ENCODE data around the gene KIF16B. TPM values are rescaled to one million over a fixed set of nuclear protein-coding genes. Genes with fewer than 3 reads are reported as not detected.

Gene KIF16B
- total RNA-seq, 6 experiments from 2014 or later, result 8.4 to 15.9 (median 11.7) TPM

- intact Hi-C loops (cut with DNase I), result no loop called here
- no peak overlapping the region for H3K4me3 ChIP-seq
- DNase-seq (no peak), ATAC-seq (no peak)
- H3K9me3 ChIP-seq, result no peaks in the 10 kb centered on the region
- WGBS (ENCODE audit: insufficient coverage, low coverage, low lambda C conversion rate, missing lambda C conversion rate), result 88% methylated on average over 5 of the region's 5 CpGs
- H3K36me3 ChIP-seq, result no peaks in the 10 kb centered on the region
- H3K4me1 ChIP-seq, result no peaks in the 10 kb centered on the region
- no peak overlapping the region for H3K27ac ChIP-seq
- TF ChIP-seq CTCF (IDR thresholded peaks at IDR 0.05), result no peak
- TF ChIP-seq POLR2A (IDR thresholded peaks at IDR 0.05), result no peak
- no peaks in the 10 kb centered on the region for H3K27me3 ChIP-seq
These were observed 328.4 kb downstream of the KIF16B start for GRCh38 chr20:16244892-16245291.

- Histone ChIP-seq H3K36me3 (no peaks in the 10 kb centered on the region), H3K9me3 (no peaks in the 10 kb centered on the region), H3K27me3 (no peaks in the 10 kb centered on the region), H3K4me3 (no peak overlapping the region), H3K4me1 (no peaks in the 10 kb centered on the region), H3K27ac (no peak overlapping the region)
- WGBS (ENCODE audit: insufficient coverage, low coverage, low lambda C conversion rate, missing lambda C conversion rate), result 59% methylated on average over 4 of the region's 4 CpGs
- intact Hi-C loops (cut with DNase I), result no loop called here
- no peak for ATAC-seq
- no peak for TF ChIP-seq POLR2A (IDR thresholded peaks at IDR 0.05)
- no peak for TF ChIP-seq CTCF (IDR thresholded peaks at IDR 0.05)
- no peak for DNase-seq
These were observed 329.8 kb downstream of the KIF16B start for GRCh38 chr20:16243470-16243869.

GRCh38 chr20:16241911-16242310 is 331.3 kb downstream of the KIF16B start:
- intact Hi-C loops (cut with DNase I), result no loop called here
- Histone ChIP-seq H3K4me1 (no peaks in the 10 kb centered on the region), H3K4me3 (no peak overlapping the region), H3K9me3 (no peaks in the 10 kb centered on the region), H3K27ac (no peak overlapping the region), H3K36me3 (no peaks in the 10 kb centered on the region), H3K27me3 (no peaks in the 10 kb centered on the region)
- DNase-seq (no peak), ATAC-seq (peak in 2 of 4 donors; percentile 44 to 45)
- TF ChIP-seq CTCF (IDR thresholded peaks at IDR 0.05), result peak in 3 of 4 donors; percentile 13 to 26 (median 19)
- no peak for TF ChIP-seq POLR2A (IDR thresholded peaks at IDR 0.05)

- no peaks in the 10 kb centered on the region for H3K27me3 ChIP-seq
- DNase-seq, result no peak
- TF ChIP-seq POLR2A (IDR thresholded peaks at IDR 0.05) (no peak), CTCF (IDR thresholded peaks at IDR 0.05) (no peak)
- H3K4me1 ChIP-seq, result no peaks in the 10 kb centered on the region
- no peak for ATAC-seq
- H3K27ac ChIP-seq, result no peak overlapping the region
- intact Hi-C loops (cut with DNase I), result no loop called here
- no peak overlapping the region for H3K4me3 ChIP-seq
- H3K36me3 ChIP-seq, result no peaks in the 10 kb centered on the region
- H3K9me3 ChIP-seq, result no peaks in the 10 kb centered on the region
These were observed 332.9 kb downstream of the KIF16B start for GRCh38 chr20:16240355-16240754.

GRCh38 chr20:16236589-16237241 is 336.5 kb downstream of the KIF16B start:
- intact Hi-C loops (cut with DNase I), result no loop called here
- no peak for DNase-seq
- no peaks in the 10 kb centered on the region for H3K27me3 ChIP-seq
- no peaks in the 10 kb centered on the region for H3K36me3 ChIP-seq
- WGBS (ENCODE audit: insufficient coverage, low coverage, low lambda C conversion rate, missing lambda C conversion rate), result 69% methylated on average over 6 of the region's 9 CpGs
- no peak overlapping the region for H3K4me3 ChIP-seq
- no peaks in the 10 kb centered on the region for H3K9me3 ChIP-seq
- no peaks in the 10 kb centered on the region for H3K4me1 ChIP-seq
- TF ChIP-seq CTCF (IDR thresholded peaks at IDR 0.05) (no peak), POLR2A (IDR thresholded peaks at IDR 0.05) (no peak)
- no peak for ATAC-seq
- H3K27ac ChIP-seq, result no peak overlapping the region
